Vagina (tissue), 2 donors: ENCODE measurements around the gene PNPLA8.

Experiments
- CTCF ChIP-seq, 3 experiments: fragments of 450-650 bp in 2 of 3; fragments of 200-600 bp in 1 of 3; sonication (generic) in 1 of 3; IDR thresholded peaks; one replicate each; pipeline ENCODE4 v1.5.1; 2017 to 2019; ENCODE audit warnings: antibody characterized with exemption in 3 of 3, mild to moderate bottlenecking in 2 of 3, moderate library complexity in 2 of 3
- POLR2A ChIP-seq, 2 donors: fragments of 450-650 bp; IDR thresholded peaks; one replicate each; pipeline ENCODE4 v1.6.1; 2017; ENCODE audit warnings: antibody characterized with exemption in 2 of 2, mild to moderate bottlenecking in 2 of 2, moderate library complexity in 2 of 2
- POLR2AphosphoS5 ChIP-seq, 2 donors: sonication (generic); formaldehyde crosslinking; IDR thresholded peaks; one replicate each; pipeline ENCODE4 v1.9.0; 2017; ENCODE audit warnings: antibody characterized with exemption in 2 of 2, mild to moderate bottlenecking in 2 of 2, low read depth in 1 of 2; ENCODE audit not compliant: insufficient read depth in 1 of 2

- TF ChIP-seq CTCF (IDR thresholded peaks at IDR 0.05) (no peak), POLR2AphosphoS5 (IDR thresholded peaks at IDR 0.05; ENCODE audit: insufficient read depth in 1 of 2, low read depth in 1 of 2) (no peak), POLR2A (IDR thresholded peaks at IDR 0.05) (no peak)
Measured at GRCh38 chr7:108484137-108484536, 41.8 kb downstream of the PNPLA8 start.
